Gastrocnemius medialis (tissue), 4 donors: Measurements from ENCODE around the gene KRT7.

ENCODE experiments used
- POLR2A ChIP-seq, 2 donors: fragments of 450-650 bp; IDR thresholded peaks; one replicate each; pipeline ENCODE4 v1.6.1; 2017; ENCODE audit warnings: antibody characterized with exemption in 2 of 2, mild to moderate bottlenecking in 2 of 2, moderate library complexity in 2 of 2
- TF ChIP-seq, protein P1 (sequence below), 5 experiments: fragments of 450-650 bp in 3 of 5; fragments of 200-600 bp in 2 of 5; sonication (generic) in 2 of 5; IDR thresholded peaks in 4 of 5; conservative IDR thresholded peaks in 1 of 5; 1 replicate in 4 of 5; 2 replicates in 1 of 5; pipeline ENCODE4 v1.5.1; 2016 to 2019; ENCODE audit warnings: antibody characterized with exemption in 5 of 5, mild to moderate bottlenecking in 3 of 5, moderate library complexity in 3 of 5

DNA sequence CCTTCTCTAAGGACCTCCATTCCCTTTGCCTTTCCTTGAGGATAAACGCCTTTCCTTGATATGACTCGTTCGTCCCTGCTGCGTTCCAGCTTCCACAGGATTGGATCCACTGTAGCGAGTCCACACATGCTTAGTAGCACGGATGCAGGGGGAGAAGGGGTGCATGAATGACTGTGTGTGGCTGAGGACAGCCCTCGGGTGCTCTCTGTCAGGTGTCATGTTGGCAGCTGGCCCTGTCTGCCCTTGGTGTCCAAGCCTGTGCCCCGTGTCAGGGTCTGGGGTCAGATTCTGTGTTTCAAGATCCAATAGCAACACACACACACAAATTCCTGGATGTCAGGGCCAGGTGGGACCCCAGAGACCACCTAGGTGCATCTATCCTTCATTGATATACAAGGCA is 23.7 kb upstream of the KRT7 start:
- TF ChIP-seq, protein P1, sequence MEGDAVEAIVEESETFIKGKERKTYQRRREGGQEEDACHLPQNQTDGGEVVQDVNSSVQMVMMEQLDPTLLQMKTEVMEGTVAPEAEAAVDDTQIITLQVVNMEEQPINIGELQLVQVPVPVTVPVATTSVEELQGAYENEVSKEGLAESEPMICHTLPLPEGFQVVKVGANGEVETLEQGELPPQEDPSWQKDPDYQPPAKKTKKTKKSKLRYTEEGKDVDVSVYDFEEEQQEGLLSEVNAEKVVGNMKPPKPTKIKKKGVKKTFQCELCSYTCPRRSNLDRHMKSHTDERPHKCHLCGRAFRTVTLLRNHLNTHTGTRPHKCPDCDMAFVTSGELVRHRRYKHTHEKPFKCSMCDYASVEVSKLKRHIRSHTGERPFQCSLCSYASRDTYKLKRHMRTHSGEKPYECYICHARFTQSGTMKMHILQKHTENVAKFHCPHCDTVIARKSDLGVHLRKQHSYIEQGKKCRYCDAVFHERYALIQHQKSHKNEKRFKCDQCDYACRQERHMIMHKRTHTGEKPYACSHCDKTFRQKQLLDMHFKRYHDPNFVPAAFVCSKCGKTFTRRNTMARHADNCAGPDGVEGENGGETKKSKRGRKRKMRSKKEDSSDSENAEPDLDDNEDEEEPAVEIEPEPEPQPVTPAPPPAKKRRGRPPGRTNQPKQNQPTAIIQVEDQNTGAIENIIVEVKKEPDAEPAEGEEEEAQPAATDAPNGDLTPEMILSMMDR (IDR thresholded peaks at IDR 0.05 in 4 of 5, conservative IDR thresholded peaks at IDR 0.05 in 1 of 5), result no peak
- no peak for TF ChIP-seq POLR2A (IDR thresholded peaks at IDR 0.05)
